GM18517 (cell line): ENCODE measurements around the gene APOBEC3B.
"Not testable (repeated sequence)": the region's sequence is repeated elsewhere in the genome, so short reads cannot be mapped to it uniquely, and the experiment has no call there.

Experiments
- ATAC-seq: cut with Tn5 transposase; IDR thresholded peaks from one replicate; pipeline ENCODE4 v1.9.1; 2021; ENCODE audit warnings: mild to moderate bottlenecking, moderate library complexity; ENCODE audit not compliant: unreplicated experiment

Gene APOBEC3B

GRCh38 chr22:39026509-39027150 lies 44.5 kb downstream of the APOBEC3B start:
- no peak for ATAC-seq

GRCh38 chr22:39027717-39028116 lies 45.6 kb downstream of the APOBEC3B start:
- no peak for ATAC-seq

GRCh38 chr22:39028281-39028680 lies 46.1 kb downstream of the APOBEC3B start:
- ATAC-seq: no peak

GRCh38 chr22:39029227-39029626 lies 47.1 kb downstream of the APOBEC3B start:
- ATAC-seq: no peak

GRCh38 chr22:39030705-39031104 lies 48.6 kb downstream of the APOBEC3B start:
- ATAC-seq: no peak

GRCh38 chr22:39031434-39032295 lies 49.5 kb downstream of the APOBEC3B start:
- ATAC-seq: not testable (repeated sequence)

GRCh38 chr22:39037071-39037470 lies 54.9 kb downstream of the APOBEC3B start:
- not testable (repeated sequence) for ATAC-seq

- no peak for ATAC-seq
Measured at GRCh38 chr22:39039306-39040126, 57.4 kb downstream of the APOBEC3B start.

GRCh38 chr22:39040155-39040537 lies 58.0 kb downstream of the APOBEC3B start:
- ATAC-seq: peak; percentile 13

GRCh38 chr22:39040538-39041296 lies 58.6 kb downstream of the APOBEC3B start, which contains the start of gene APOBEC3F:
APOBEC3F (plus strand) TSS chr22:39040864; CDS start chr22:39040961, 97 bp downstream.
- peak; percentile 68 for ATAC-seq

GRCh38 chr22:39041908-39042307 lies 59.8 kb downstream of the APOBEC3B start:
- ATAC-seq: no peak
